Activated naive CD4-positive, alpha-beta T cell treated with anti-CD3 and anti-CD28 coated beads, Interleukin-2, amount 50 U/mL, for 24 hours (primary cell): ENCODE results near the gene DLX4.
A peak's percentile ranks its signal among the peaks of the same experiment; 100 is the strongest.

Source experiments
- H3K27ac Mint-ChIP-seq: one replicate; pipeline ENCODE4 v1.8.0; 2021; ENCODE audit warnings: mild to moderate bottlenecking, mixed read lengths
- H3K27me3 Mint-ChIP-seq: one replicate; pipeline ENCODE4 v1.8.0; 2021; ENCODE audit warnings: mixed read lengths
- H3K36me3 Mint-ChIP-seq: one replicate; pipeline ENCODE4 v1.8.0; 2021; ENCODE audit warnings: mixed read lengths
- H3K4me1 Mint-ChIP-seq: one replicate; pipeline ENCODE4 v1.8.0; 2021; ENCODE audit warnings: mixed read lengths
- H3K4me3 Mint-ChIP-seq: one replicate; pipeline ENCODE4 v1.8.0; 2021; ENCODE audit warnings: mild to moderate bottlenecking, mixed read lengths
- H3K9me3 Mint-ChIP-seq: one replicate; pipeline ENCODE4 v1.8.0; 2021; ENCODE audit warnings: mixed read lengths

The DLX4 gene

DNA sequence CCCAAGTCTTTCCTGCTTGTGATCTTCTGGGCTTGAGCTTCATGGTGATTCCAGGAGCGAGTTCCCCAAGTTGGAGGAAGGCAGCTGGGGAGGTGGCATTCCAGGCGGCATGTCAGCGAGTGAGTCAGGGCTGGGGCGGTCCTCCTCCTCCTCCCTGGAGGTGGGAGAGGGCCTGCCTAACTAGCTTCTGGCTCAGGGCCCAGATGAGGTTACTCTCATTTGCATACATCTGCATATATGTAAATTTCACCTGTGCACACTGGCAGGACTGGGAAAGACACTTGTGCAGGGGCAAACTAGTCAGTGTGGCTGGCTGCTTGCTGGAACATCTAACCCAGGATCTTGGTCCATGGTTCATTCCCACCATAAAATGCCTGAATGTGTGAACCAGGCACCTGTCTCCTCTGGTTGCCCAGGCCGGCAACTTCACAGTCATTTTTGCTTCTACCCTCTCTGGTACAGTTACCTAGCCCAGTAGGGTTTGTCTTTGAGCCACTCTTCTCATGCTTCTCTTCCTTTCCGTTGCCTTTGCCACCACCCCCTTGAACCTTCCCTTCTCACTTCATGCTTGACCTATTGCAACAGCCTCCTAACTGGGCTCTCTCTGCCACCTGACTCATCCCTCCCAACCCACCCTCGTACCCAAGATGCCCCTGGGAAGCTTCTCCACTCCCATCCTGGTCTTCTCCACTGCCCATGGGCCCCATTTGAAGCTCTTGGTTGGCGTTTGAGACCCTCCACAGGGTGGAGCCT is 9.6 kb upstream of the DLX4 start:
- peaks cover 24% of the 10 kb centered on the region for H3K27me3 Mint-ChIP-seq
- H3K9me3 Mint-ChIP-seq, result no peaks in the 10 kb centered on the region
- H3K4me1 Mint-ChIP-seq, result peaks cover 12% of the 10 kb centered on the region
- H3K36me3 Mint-ChIP-seq, result peaks cover 2% of the 10 kb centered on the region
- H3K27ac Mint-ChIP-seq, result no peak overlapping the region
- H3K4me3 Mint-ChIP-seq, result no peak overlapping the region

DNA sequence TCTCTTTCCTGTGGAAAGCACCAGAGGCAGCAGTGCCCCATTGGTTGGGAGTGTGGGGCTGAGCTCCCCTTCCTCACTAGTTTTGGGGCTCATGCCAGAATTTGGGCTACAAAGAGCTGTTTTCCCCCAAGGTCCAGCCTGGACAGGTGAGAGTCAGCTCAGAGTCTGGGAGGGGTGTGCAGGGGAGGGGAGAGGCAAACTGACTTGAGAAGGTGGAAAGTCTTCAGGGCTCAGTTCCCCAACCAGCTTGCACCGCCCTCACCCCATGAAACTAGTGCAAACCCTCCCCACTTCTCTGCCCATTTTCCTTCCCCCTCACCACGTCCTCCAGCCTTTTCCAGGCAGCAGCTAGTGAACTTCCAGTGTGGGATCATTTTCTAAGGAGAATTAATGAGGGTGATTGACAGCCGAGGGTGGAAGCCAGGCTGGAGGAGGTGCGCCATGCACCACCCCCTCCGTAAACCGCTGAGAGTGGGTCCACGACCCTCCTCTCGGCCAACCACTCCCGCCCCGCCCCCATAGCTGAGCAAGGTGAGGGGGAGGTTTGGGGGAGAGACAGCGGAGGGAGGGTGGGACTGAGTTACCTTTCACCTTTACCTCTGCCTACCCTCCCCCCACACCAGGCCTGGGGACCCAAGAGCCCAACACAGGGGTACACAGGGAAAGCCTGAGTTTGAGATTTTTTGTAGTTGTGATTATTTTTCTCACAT is 6.2 kb upstream of the DLX4 start:
- H3K4me3 Mint-ChIP-seq, result no peak overlapping the region
- peaks cover 5% of the 10 kb centered on the region for H3K36me3 Mint-ChIP-seq
- H3K27ac Mint-ChIP-seq, result no peak overlapping the region
- H3K9me3 Mint-ChIP-seq, result no peaks in the 10 kb centered on the region
- H3K4me1 Mint-ChIP-seq, result peaks cover 30% of the 10 kb centered on the region
- H3K27me3 Mint-ChIP-seq, result peaks cover 48% of the 10 kb centered on the region

DNA sequence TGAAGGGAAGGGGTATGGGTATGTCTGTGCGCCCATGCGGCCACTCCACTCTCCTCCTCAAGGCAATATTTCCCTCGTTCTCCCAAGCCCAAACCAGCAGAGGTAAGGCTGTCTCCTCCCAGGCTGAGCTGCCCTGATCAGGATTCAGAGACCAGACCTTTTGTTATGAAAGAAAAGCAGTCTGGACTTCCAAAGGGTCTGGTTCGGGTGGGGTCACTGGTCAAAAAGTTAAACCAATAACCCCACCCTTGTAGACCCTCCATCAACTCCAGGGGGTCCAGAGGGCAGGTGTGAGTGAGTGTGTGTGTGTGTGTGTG is 5.7 kb upstream of the DLX4 start:
- peaks cover 30% of the 10 kb centered on the region for H3K4me1 Mint-ChIP-seq

DNA sequence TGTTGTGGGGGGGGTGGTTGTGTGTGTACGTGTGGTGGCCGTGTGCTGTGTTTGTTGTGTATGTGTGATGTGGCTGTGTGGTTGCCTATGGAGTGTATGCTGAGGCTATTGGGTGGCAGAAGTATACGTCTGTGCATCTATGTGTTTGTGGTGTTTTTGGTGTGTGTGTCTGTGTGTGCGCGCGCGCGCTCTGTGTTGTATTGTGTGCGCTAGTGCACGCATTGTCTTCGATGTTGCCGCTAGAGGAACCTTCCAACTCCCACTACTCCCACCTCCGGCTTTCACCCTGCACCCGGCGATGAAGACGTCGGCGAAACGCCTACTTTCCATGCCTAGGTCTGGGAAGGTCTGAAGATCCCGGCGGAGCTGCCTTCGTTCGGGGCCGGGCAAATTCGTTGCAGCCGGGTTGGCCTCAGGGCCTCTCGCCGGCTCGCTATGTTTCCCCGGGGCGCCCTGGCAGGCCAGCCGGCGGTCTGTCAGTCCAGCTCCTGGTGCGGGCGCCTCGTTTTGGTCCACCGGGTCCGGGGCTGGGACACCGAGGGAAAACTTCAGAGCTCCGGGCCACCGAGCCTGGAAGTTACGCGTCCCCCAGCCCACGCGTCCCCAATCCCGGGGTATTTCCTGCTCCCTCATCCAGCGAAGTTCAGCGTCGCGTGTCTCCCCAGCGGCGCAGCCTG is 5.2 kb upstream of the DLX4 start:
- Mint-ChIP-seq H3K27me3 (peaks cover 48% of the 10 kb centered on the region), H3K4me3 (peak overlapping the region; percentile 74), H3K4me1 (peaks cover 30% of the 10 kb centered on the region), H3K27ac (no peak overlapping the region), H3K9me3 (no peaks in the 10 kb centered on the region), H3K36me3 (peaks cover 5% of the 10 kb centered on the region)

More for the DNA sequence above, 5.7 kb upstream of the DLX4 start:
- H3K27ac Mint-ChIP-seq, result no peak overlapping the region
- H3K36me3 Mint-ChIP-seq, result peaks cover 5% of the 10 kb centered on the region
- peaks cover 48% of the 10 kb centered on the region for H3K27me3 Mint-ChIP-seq
- H3K4me3 Mint-ChIP-seq, result no peak overlapping the region
- no peaks in the 10 kb centered on the region for H3K9me3 Mint-ChIP-seq

DNA sequence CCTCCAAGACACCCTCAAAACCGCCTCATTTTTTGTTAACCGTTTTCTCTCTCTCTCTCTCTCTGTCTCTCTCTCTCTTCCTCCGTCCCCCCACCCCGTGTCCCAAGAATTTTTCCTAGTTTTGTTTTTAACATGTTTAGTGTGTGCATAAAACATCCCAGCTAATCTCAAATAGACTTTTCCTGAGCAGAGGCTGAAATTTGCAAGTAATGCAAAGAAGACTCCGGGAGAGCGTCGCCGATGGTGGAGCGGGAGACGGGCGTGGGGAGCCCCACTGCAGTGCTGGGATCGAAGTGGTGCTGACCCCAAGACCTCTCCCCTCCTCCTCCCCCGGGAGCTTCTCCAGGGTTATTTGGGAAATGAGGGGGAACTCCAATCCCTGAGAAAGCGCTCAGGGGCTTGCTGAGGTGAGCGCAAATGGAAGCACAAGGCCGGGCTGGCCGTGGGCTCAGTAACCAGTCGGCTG is 4.7 kb upstream of the DLX4 start:
- H3K9me3 Mint-ChIP-seq, result no peaks in the 10 kb centered on the region
- H3K36me3 Mint-ChIP-seq, result peaks cover 5% of the 10 kb centered on the region
- H3K27ac Mint-ChIP-seq, result no peak overlapping the region
- peaks cover 48% of the 10 kb centered on the region for H3K27me3 Mint-ChIP-seq
- peak overlapping the region; percentile 74 for H3K4me3 Mint-ChIP-seq
- H3K4me1 Mint-ChIP-seq, result peaks cover 31% of the 10 kb centered on the region

DNA sequence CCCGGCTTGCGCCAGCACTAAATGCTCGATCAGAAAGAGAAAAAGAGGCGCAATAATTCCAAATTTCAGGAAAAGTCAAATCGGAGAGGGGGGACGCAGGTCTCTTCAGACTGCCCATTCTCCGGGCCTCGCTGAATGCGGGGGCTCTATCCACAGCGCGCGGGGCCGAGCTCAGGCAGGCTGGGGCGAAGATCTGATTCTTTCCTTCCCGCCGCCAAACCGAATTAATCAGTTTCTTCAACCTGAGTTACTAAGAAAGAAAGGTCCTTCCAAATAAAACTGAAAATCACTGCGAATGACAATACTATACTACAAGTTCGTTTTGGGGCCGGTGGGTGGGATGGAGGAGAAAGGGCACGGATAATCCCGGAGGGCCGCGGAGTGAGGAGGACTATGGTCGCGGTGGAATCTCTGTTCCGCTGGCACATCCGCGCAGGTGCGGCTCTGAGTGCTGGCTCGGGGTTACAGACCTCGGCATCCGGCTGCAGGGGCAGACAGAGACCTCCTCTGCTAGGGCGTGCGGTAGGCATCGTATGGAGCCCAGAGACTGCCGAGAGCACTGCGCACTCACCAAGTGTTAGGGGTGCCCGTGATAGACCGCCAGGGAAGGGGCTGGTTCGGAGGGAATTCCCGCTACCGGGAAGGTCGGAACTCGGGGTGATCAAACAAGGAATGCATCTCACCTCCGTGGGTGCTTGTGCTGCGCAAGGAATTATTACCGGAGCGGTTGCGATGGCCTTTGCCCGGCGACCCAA is 4.0 kb upstream of the DLX4 start:
- peaks cover 7% of the 10 kb centered on the region for H3K36me3 Mint-ChIP-seq
- H3K9me3 Mint-ChIP-seq, result no peaks in the 10 kb centered on the region
- peaks cover 49% of the 10 kb centered on the region for H3K27me3 Mint-ChIP-seq
- no peak overlapping the region for H3K27ac Mint-ChIP-seq
- H3K4me3 Mint-ChIP-seq, result peak overlapping the region; percentile 74
- peaks cover 36% of the 10 kb centered on the region for H3K4me1 Mint-ChIP-seq

DNA sequence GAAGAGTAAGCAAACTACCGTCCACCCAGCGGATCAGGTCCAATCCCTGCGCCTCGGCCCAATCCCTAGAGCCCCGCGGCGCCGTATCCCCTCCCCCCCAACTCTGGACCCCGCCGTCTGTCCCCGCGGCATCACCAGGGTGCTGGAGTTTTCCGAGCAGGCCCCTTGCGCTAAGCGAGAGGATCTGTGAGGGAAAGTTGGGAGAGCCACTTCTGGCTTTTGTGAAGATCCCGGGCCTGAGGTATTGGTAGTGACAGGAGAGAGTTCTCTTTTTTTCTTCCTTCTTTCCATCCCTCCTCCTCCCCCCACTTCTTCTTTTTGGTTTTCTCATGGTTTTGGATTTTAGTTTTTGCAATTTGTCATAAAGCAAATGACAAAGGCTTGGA is 3.5 kb upstream of the DLX4 start:
- no peak overlapping the region for H3K27ac Mint-ChIP-seq
- peaks cover 54% of the 10 kb centered on the region for H3K27me3 Mint-ChIP-seq
- H3K4me1 Mint-ChIP-seq, result peaks cover 41% of the 10 kb centered on the region
- peak overlapping the region; percentile 49 for H3K4me3 Mint-ChIP-seq
- H3K9me3 Mint-ChIP-seq, result no peaks in the 10 kb centered on the region
- peaks cover 7% of the 10 kb centered on the region for H3K36me3 Mint-ChIP-seq

DNA sequence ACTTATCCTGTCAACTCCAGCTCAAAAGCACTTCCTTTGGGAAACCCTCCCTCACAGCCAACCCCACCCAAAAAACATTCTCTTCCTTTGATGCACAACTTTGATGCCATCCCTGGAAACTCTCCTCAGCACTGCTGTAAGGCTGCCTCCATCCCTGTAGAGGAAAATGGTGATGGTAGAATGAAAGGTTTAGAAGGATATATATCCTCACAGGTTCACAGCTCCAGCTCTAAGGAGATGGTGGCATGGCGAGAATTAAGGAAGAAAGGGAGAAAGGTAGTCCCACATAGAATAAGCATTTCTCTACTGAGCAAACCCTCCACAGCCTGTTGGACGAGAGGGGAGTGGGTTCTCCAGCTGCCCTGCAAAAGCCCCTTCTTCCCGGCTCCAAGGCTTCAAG is 2.2 kb upstream of the DLX4 start:
- peaks cover 7% of the 10 kb centered on the region for H3K36me3 Mint-ChIP-seq
- H3K4me3 Mint-ChIP-seq, result no peak overlapping the region
- H3K27ac Mint-ChIP-seq, result no peak overlapping the region
- peaks cover 60% of the 10 kb centered on the region for H3K27me3 Mint-ChIP-seq
- peaks cover 52% of the 10 kb centered on the region for H3K4me1 Mint-ChIP-seq
- no peaks in the 10 kb centered on the region for H3K9me3 Mint-ChIP-seq

DNA sequence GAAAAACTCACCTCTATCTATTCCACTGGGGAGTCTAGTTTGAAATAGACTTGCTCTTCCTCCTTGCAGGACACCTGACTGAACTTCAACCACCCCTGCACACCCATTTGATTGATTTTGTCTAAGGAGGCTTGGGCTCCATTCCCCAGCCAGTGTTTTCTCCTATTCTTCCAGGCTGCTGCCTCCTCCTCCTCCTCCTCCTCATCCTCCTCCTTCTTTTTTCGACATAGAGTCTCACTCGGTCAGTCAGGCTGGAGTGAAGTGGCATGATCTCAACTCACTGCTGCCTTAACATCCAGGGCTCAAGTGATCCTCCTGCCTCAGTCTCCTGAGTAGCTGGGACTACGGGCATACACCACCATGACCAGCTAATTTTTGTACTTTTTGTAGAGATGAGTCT is 1.8 kb upstream of the DLX4 start:
- Mint-ChIP-seq H3K4me3 (no peak overlapping the region), H3K27me3 (peaks cover 58% of the 10 kb centered on the region), H3K4me1 (peaks cover 52% of the 10 kb centered on the region), H3K9me3 (no peaks in the 10 kb centered on the region), H3K36me3 (peaks cover 7% of the 10 kb centered on the region), H3K27ac (no peak overlapping the region)

DNA sequence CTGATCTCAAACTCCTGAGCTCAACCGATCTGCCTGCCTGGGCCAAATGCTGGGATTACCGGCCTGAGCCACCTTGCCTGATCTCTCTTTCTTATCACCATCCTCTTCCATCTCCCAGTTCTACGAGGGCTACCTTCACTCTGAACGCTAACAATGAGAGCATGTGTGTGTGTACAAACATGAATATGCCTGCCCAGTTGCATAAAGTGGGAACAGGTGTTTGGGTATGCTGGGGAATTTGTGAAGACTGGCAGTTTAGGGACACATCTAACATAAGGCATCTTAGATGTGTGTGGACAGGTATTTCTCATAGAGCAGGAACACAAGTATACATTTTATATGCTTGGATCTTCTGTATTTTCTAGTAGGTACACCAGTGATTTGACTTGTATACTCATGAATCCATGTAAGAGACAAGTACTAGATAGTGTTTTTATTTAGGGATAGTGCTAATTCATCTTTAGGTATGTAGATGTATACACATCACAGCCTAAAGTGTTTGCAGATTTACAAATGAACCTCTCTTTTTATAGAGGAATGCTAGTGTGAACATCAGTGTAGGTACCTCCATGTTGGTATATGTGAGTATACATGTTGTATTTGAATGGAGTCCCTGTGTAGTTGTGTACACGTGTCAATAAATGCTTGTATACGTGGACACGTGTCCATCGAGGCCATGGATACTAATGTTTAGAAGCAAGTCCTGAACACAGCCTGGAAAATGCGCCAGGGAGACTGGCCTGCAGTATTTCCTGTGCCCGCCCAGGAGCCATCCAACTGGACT is 1.2 kb upstream of the DLX4 start:
- H3K36me3 Mint-ChIP-seq, result peaks cover 7% of the 10 kb centered on the region
- peaks cover 52% of the 10 kb centered on the region for H3K4me1 Mint-ChIP-seq
- H3K27me3 Mint-ChIP-seq, result peaks cover 53% of the 10 kb centered on the region
- no peak overlapping the region for H3K27ac Mint-ChIP-seq
- H3K4me3 Mint-ChIP-seq, result peak overlapping the region; percentile 57
- H3K9me3 Mint-ChIP-seq, result no peaks in the 10 kb centered on the region

DNA sequence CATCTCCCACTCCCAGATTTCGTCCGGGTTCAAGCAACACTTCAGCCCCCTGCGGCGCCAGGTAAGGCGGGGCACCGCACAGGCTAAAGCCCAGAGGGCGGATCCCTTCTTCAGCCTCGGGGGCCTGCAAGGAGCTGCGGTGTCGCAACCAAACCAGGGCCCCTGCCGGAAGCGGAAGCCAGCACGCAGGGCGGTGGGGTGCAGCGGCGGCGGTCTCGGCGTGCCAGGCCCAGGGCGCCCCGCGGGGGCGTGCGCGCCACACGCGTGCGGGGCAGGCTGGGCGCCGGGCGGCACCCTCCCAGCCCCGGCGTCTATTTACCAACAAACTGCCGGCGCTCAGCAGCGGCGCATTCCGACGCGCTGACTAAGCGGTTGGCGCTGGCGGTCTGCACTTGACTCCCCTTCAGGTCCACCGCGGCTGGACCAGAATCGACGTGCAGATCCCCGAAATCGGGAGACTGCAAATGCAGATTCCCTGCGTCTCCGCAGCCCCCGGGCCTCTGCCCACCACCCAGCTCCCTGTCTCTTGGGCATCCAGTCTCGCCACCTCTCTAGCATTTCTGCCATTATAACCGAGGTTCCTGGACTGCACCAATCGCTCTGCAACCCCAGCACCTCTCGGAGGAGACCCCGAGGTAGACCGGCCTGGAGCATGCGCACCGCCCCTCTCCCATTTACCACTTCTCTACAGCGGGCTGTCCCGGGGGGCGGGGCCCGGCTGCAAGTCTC is 421 bp upstream of the DLX4 start:
- Mint-ChIP-seq H3K27me3 (peaks cover 50% of the 10 kb centered on the region), H3K4me3 (peak overlapping the region; percentile 92), H3K27ac (peak overlapping the region; percentile 57), H3K9me3 (no peaks in the 10 kb centered on the region), H3K36me3 (peaks cover 7% of the 10 kb centered on the region), H3K4me1 (peaks cover 48% of the 10 kb centered on the region)

DNA sequence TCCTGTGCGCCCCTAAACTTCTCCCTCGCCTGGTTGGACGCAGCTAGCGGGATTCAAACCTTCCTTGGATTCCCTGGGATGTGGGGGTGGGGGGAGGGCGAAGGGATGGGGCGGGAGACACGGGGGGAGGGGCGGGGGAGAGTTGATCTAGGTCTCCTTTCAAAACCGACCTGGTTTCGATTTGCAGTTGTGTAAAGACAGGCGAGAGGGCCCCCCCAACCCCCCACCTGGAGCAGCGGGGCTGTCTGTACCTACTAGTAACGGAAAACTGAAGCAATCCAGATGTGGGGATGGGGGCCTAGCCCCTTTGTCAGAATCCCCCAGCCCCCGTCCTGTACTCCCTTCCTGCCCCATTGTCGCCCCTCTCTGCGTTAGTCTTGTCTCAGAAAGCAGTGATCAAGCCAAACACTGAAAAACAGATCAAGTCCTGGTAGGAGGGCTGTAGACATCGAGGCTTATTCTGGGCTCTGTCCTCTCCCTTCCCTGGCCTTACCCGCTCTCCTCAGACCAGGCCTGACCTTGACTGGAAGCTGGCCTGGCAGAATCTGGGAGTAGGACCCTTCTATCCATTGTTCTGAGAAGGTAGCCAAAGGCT is 902 bp downstream of the DLX4 start:
- Mint-ChIP-seq H3K27ac (no peak overlapping the region), H3K27me3 (peaks cover 43% of the 10 kb centered on the region), H3K4me3 (peak overlapping the region; percentile 92), H3K4me1 (peaks cover 34% of the 10 kb centered on the region), H3K9me3 (no peaks in the 10 kb centered on the region), H3K36me3 (peaks cover 5% of the 10 kb centered on the region)

DNA sequence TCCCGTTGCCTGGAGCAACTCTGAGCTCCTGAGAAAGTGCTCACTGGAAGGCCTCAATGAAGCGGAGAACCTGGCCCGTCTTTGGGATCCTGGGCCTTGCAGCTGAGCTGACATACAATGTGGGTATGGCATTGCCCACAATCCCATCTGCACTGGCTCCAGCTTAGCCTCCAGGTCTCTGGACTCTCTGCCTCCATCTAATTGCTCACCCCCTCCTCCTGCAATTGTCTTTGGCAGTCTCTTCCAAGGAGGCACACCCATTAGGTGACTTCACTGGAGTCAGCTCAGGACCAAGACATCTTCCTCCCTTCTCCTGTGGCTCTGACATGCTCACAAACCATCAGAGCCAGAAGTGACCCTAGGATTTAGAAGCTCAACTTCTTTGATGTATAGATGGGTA is 1.5 kb downstream of the DLX4 start:
- Mint-ChIP-seq H3K36me3 (peaks cover 5% of the 10 kb centered on the region), H3K4me3 (peak overlapping the region; percentile 92), H3K27ac (no peak overlapping the region), H3K27me3 (peaks cover 38% of the 10 kb centered on the region), H3K9me3 (no peaks in the 10 kb centered on the region), H3K4me1 (peaks cover 29% of the 10 kb centered on the region)

DNA sequence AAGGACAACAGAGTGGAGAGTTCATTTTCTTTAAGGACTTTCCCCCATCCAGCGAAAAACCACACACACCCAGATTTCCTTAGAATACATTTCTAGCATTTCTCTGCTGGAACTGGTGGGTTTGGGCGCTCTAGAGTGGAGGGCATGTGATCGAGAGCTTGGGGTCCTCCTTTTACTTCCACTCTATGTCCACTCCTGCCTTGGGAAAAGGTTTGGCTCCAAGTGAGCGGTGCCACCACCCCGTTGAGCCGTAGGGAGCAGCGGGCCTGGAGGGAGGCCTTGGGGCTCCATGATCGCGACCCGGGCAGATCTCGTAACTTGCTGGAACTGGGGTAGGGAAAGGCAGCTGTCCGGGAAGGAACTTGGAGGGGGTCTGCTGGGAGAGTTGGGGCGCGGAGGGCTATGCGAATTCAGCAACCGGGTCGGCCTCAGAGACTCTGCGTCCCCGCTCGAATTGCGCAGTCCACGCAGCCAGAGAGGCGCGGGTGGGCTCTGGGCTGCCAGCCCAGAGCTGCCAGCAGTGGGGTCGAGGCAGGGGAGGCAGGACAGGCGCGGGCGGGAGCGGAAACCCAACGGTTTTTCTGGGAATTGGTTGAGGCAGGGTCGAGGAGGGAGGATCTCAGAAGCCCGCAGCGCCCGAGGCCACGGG is 2.3 kb downstream of the DLX4 start:
- Mint-ChIP-seq H3K27ac (no peak overlapping the region), H3K27me3 (peaks cover 33% of the 10 kb centered on the region), H3K9me3 (no peaks in the 10 kb centered on the region), H3K36me3 (peaks cover 2% of the 10 kb centered on the region), H3K4me3 (peak overlapping the region; percentile 30), H3K4me1 (peaks cover 22% of the 10 kb centered on the region)
